Measurements from ENCODE around the gene SP3.

The SP3 gene

DNA sequence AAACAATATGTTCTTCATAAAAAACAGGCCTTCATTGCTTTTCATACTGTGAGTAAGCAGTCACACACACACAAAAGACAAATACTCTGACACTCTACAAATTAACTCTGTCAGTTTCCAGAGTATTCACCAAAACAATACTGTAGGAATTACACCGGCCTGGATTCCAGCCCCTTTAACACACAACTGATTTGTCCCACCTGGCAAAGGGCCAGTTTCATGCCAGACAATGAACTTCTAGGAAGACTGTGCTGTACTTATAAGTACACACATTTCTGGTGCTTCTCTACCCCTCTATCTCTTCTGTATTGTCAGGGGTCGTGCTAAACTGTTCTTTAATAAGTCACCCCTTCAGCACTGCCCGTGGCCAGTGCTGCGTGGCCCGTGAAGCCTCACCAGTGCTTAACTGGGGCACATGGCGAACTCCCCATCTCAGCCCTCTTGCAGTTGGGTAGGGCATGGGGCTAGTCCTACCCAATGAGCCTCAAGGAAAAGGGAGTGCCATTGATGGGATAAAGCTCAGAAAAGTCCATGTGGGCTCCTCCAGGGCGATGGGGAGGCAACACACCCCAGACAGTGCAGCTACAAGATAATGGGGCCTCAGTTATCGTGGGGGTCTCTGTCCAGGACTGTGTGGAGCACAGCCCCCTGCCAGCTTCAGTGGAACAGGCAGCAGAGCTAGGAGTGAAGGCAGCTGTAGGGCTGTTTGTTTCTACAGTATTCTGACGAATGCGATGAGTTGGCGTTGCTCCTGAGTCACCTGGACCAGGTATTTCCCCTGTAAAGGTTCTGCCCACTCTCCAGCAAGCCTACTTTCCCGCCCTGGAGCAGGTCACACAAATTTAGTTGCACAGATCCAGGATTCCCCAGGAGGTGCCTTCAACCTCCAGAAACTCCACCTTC, 99.0 kb downstream of the SP3 start:
- Histone ChIP-seq H3K36me3 (ENCODE audit: insufficient read depth, low read length) (no peaks in the 10 kb centered on the region), H3K4me3 (ENCODE audit: low read length) (no peak overlapping the region), H3K4me1 (ENCODE audit: insufficient read depth, low read length) (no peaks in the 10 kb centered on the region; the same call in 1 of the 2 replicates), H3K27me3 (ENCODE audit: insufficient read depth, low read length) (no peaks in the 10 kb centered on the region), H3K27ac (ENCODE audit: low read depth, low read length) (no peak overlapping the region), H3K9me3 (ENCODE audit: insufficient read depth, low read depth, low read length) (no peaks in the 10 kb centered on the region), H3K9ac (ENCODE audit: low read depth, low read length) (no peak overlapping the region)
- WGBS: 95% methylated on average over 12 of the region's 12 CpGs

DNA sequence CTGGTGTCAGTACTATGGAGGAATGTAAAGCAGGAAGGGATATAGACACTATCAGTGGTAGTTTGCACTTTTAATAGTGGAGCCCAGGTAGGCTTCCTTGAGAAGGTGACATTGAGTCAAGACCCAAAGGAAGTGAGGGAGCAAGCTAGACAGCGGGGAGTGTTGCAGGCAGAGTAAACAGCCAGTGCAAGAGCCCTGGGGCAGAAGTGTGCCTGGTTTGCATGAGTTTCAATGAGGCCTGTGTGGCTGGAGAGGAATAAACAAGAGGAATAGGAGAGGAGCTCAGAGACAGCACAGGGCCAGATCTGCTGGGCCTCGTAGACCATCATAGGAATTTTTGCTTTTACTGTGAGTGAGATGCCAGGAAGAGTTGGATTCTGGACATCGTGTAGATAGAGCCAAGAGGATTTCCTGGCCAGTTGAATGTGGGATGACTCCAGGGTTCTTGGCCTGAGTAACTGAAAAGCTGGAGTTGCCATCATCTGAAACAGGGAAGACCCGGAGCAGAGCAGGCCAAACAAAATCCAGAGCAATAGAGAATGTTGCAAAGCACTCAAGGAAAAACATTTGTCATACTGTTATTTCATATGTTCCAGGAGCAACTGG, 102.5 kb downstream of the SP3 start:
- H3K36me3 ChIP-seq (ENCODE audit: insufficient read depth, low read length): no peaks in the 10 kb centered on the region

DNA sequence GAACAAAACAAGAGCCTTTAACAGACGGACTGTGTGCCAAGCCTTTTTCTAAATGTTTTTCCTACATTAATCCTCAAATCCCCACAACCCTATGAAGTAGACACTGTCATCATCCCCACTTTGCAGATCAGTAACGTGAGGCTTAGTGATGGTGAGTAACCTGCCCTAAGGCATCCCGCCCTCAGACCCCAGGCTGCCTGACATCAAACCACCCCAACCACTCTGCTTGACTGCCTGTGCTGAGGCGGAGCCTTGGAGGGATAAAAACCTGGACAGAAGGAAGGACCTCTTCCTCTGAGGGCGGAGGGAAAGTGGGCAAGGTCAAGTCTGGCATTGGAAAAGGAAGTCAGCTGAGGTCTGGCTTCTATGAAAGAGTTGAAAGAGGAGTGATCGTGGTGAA, 104.6 kb downstream of the SP3 start:
- no peak overlapping the region for H3K4me3 ChIP-seq (ENCODE audit: low read length)
- no peak overlapping the region for H3K9ac ChIP-seq (ENCODE audit: low read depth, low read length)
- H3K27me3 ChIP-seq (ENCODE audit: insufficient read depth, low read length): no peaks in the 10 kb centered on the region
- no peaks in the 10 kb centered on the region for H3K9me3 ChIP-seq (ENCODE audit: insufficient read depth, low read depth, low read length)
- WGBS: 86% methylated on average over 6 of the region's 6 CpGs
- no peaks in the 10 kb centered on the region; the same call in 1 of the 2 replicates for H3K4me1 ChIP-seq (ENCODE audit: insufficient read depth, low read length)
- no peaks in the 10 kb centered on the region for H3K36me3 ChIP-seq (ENCODE audit: insufficient read depth, low read length)
- no peak overlapping the region for H3K27ac ChIP-seq (ENCODE audit: low read depth, low read length)

More for the DNA sequence above, 102.5 kb downstream of the SP3 start:
- no peak overlapping the region for H3K27ac ChIP-seq (ENCODE audit: low read depth, low read length)
- WGBS: 93% methylated on average over 4 of the region's 4 CpGs
- no peak overlapping the region for H3K9ac ChIP-seq (ENCODE audit: low read depth, low read length)
- H3K4me1 ChIP-seq (ENCODE audit: insufficient read depth, low read length): no peaks in the 10 kb centered on the region; the same call in 1 of the 2 replicates
- no peaks in the 10 kb centered on the region for H3K9me3 ChIP-seq (ENCODE audit: insufficient read depth, low read depth, low read length)
- H3K4me3 ChIP-seq (ENCODE audit: low read length): no peak overlapping the region
- no peaks in the 10 kb centered on the region for H3K27me3 ChIP-seq (ENCODE audit: insufficient read depth, low read length)

DNA sequence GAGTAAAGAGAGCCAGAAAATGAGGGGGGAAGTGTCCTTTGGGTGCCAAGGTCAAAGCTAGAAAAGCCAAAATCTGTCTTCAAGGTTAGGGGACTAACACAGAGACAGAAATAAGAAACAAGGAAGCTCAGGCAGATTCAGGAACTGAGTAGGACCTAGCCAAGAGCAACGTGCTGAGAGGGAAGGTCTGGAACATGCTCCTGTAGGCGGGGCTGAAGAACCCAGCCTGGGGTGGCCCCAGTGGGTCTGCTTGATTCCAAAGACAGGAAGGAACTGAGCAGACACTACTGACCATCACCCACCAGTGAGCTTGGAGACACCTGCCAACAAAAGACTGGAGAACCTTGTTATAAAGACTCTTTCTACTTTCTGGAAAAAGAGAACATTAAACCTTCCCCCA, 105.1 kb downstream of the SP3 start:
- no peaks in the 10 kb centered on the region; the same call in 1 of the 2 replicates for H3K4me1 ChIP-seq (ENCODE audit: insufficient read depth, low read length)
- H3K27ac ChIP-seq (ENCODE audit: low read depth, low read length): no peak overlapping the region
- H3K27me3 ChIP-seq (ENCODE audit: insufficient read depth, low read length): no peaks in the 10 kb centered on the region
- 80% methylated on average over 2 of the region's 2 CpGs for WGBS
- no peaks in the 10 kb centered on the region for H3K9me3 ChIP-seq (ENCODE audit: insufficient read depth, low read depth, low read length)
- no peaks in the 10 kb centered on the region for H3K36me3 ChIP-seq (ENCODE audit: insufficient read depth, low read length)
- no peak overlapping the region for H3K4me3 ChIP-seq (ENCODE audit: low read length)
- H3K9ac ChIP-seq (ENCODE audit: low read depth, low read length): no peak overlapping the region

DNA sequence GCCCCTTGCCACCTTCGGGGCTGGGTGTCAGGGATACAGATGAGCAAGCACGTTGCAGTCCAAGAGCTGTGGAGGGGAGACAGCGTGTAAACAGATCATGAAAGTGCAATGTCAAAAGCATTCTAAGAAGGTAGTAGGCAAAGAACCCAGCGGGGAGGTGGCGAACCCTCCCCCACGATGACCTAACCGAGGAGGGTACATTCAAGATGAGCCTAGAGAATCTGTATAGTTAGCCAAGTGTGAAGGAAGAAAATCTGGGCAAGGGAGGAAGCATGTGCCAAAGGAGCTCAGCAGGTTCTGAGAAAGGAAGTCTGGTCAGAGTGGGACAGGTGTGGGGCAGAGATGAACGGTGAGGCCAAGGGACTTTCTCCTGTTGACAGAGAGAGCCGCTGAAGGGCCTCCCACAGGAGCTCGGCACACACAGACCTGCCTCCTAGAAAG, 106.9 kb downstream of the SP3 start:
- no peaks in the 10 kb centered on the region for H3K9me3 ChIP-seq (ENCODE audit: insufficient read depth, low read depth, low read length)
- H3K4me3 ChIP-seq (ENCODE audit: low read length): no peak overlapping the region
- H3K4me1 ChIP-seq (ENCODE audit: insufficient read depth, low read length): no peaks in the 10 kb centered on the region
- no peaks in the 10 kb centered on the region for H3K36me3 ChIP-seq (ENCODE audit: insufficient read depth, low read length)
- 72% methylated on average over 10 of the region's 10 CpGs for WGBS
- no peak overlapping the region for H3K9ac ChIP-seq (ENCODE audit: low read depth, low read length)
- H3K27me3 ChIP-seq (ENCODE audit: insufficient read depth, low read length): no peaks in the 10 kb centered on the region
- H3K27ac ChIP-seq (ENCODE audit: low read depth, low read length): no peak overlapping the region
